ENCODE measurements around the gene EBLN2.

The EBLN2 gene

DNA sequence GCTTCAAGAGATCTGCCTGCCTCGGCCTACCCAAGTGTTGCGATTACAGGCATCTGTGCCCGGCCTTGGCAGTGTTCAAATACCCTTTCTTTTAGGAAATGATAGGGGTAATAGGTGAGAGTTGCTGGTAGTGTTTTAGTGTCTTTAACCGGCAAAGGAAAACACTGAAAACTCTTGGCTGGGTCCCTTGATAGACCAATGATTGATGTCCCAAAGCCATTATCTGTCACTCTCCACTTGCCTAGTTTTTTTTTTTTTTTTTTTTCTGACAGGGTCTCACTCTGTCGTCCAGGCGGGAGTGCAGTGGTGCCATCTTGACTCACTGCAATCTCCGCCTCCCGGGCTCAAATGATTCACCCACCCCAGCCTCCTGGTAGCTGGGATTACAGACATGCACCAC, 19.7 kb downstream of the EBLN2 start:
- H3K27me3 ChIP-seq (ENCODE audit: control insufficient read depth, insufficient read depth, low read length): no peaks in the 10 kb centered on the region
- no peak overlapping the region for H3K9ac ChIP-seq (ENCODE audit: low read length)
- H3K9me3 ChIP-seq (ENCODE audit: control insufficient read depth, insufficient read depth, low read depth, low read length): no peaks in the 10 kb centered on the region
- H3K4me1 ChIP-seq (ENCODE audit: control insufficient read depth, insufficient read depth, low read length): no peaks in the 10 kb centered on the region
- H3K36me3 ChIP-seq (ENCODE audit: control insufficient read depth, insufficient read depth, low read length): no peaks in the 10 kb centered on the region
- no peak overlapping the region for H3K27ac ChIP-seq (ENCODE audit: low read depth, low read length)
- H3K4me3 ChIP-seq (ENCODE audit: low read depth, low read length): no peak overlapping the region

DNA sequence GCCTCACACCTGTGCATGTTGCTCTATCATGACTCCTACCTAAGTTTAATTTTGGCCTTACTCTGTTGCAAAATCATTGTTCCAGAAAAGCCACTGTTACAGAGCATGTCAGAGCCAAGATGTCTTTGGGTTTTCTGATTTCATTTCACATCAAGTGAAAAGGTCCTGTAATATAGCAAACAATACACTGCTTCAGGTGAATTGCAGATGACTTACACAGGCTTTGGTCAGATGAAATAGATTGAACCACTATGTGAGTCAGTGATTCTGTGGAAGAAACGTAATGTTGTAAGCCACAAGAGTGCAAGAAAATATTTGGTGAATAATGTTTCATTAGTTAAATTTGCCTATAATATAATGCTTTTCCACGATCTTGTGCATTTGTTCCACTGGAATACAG, 22.7 kb downstream of the EBLN2 start:
- H3K4me1 ChIP-seq (ENCODE audit: control insufficient read depth, insufficient read depth, low read length): no peaks in the 10 kb centered on the region
- no peaks in the 10 kb centered on the region for H3K36me3 ChIP-seq (ENCODE audit: control insufficient read depth, insufficient read depth, low read length)
- H3K9ac ChIP-seq (ENCODE audit: low read length): no peak overlapping the region
- H3K27ac ChIP-seq (ENCODE audit: low read depth, low read length): no peak overlapping the region
- no peaks in the 10 kb centered on the region for H3K27me3 ChIP-seq (ENCODE audit: control insufficient read depth, insufficient read depth, low read length)
- no peak overlapping the region for H3K4me3 ChIP-seq (ENCODE audit: low read depth, low read length)
- no peaks in the 10 kb centered on the region for H3K9me3 ChIP-seq (ENCODE audit: control insufficient read depth, insufficient read depth, low read depth, low read length)

- Histone ChIP-seq H3K9ac (ENCODE audit: low read length) (no peak overlapping the region), H3K4me3 (ENCODE audit: low read depth, low read length) (no peak overlapping the region), H3K27me3 (ENCODE audit: control insufficient read depth, insufficient read depth, low read length) (no peaks in the 10 kb centered on the region), H3K4me1 (ENCODE audit: control insufficient read depth, insufficient read depth, low read length) (no peaks in the 10 kb centered on the region), H3K27ac (ENCODE audit: low read depth, low read length) (no peak overlapping the region), H3K9me3 (ENCODE audit: control insufficient read depth, insufficient read depth, low read depth, low read length) (no peaks in the 10 kb centered on the region), H3K36me3 (ENCODE audit: control insufficient read depth, insufficient read depth, low read length) (no peaks in the 10 kb centered on the region)
These were observed 24.6 kb downstream of the EBLN2 start for GRCh38 chr3:73086071-73086494.

GRCh38 chr3:73094129-73094528, 32.7 kb downstream of the EBLN2 start:
- H3K4me1 ChIP-seq (ENCODE audit: control insufficient read depth, insufficient read depth, low read length): peaks cover 19% of the 10 kb centered on the region
- H3K9me3 ChIP-seq (ENCODE audit: control insufficient read depth, insufficient read depth, low read depth, low read length): no peaks in the 10 kb centered on the region
- no peaks in the 10 kb centered on the region for H3K36me3 ChIP-seq (ENCODE audit: control insufficient read depth, insufficient read depth, low read length)
- no peaks in the 10 kb centered on the region for H3K27me3 ChIP-seq (ENCODE audit: control insufficient read depth, insufficient read depth, low read length)
- peak overlapping the region; percentile 69; the same call in 1 of the 2 replicates for H3K27ac ChIP-seq (ENCODE audit: low read depth, low read length)
- peak overlapping the region; percentile 38 for H3K9ac ChIP-seq (ENCODE audit: low read length)
- H3K4me3 ChIP-seq (ENCODE audit: low read depth, low read length): no peak overlapping the region

- H3K4me3 ChIP-seq (ENCODE audit: low read depth, low read length): 0 out of 2 replicates have a peak overlapping the region, but pooled peaks have one; percentile 21
These were observed 33.5 kb downstream of the EBLN2 start for GRCh38 chr3:73094951-73095350.

DNA sequence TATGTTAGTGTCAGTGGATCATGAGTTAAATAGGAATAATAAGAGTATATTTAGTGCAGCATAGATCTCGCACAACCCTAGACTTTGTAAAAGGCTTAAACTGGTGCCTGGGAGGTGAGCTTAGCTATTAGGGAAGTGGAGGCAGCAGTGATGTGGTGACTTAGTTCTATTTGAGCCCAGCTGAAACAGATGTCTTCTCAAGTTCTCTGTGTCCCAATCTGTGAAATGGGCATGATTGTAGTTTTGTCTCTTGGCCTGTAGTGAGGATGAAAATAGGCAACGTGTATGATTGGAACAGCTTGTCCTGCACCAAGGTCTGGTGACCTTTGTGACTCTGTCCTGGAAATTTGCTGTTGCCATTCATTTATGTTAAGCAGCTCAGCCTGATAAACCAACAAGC, 34.7 kb downstream of the EBLN2 start:
- Histone ChIP-seq H3K9me3 (ENCODE audit: control insufficient read depth, insufficient read depth, low read depth, low read length) (no peaks in the 10 kb centered on the region), H3K27ac (ENCODE audit: low read depth, low read length) (no peak overlapping the region), H3K4me1 (ENCODE audit: control insufficient read depth, insufficient read depth, low read length) (peaks cover 23% of the 10 kb centered on the region), H3K9ac (ENCODE audit: low read length) (no peak overlapping the region), H3K27me3 (ENCODE audit: control insufficient read depth, insufficient read depth, low read length) (no peaks in the 10 kb centered on the region), H3K36me3 (ENCODE audit: control insufficient read depth, insufficient read depth, low read length) (no peaks in the 10 kb centered on the region), H3K4me3 (ENCODE audit: low read depth, low read length) (no peak overlapping the region)

More at GRCh38 chr3:73094951-73095350, 33.5 kb downstream of the EBLN2 start:
- Histone ChIP-seq H3K9me3 (ENCODE audit: control insufficient read depth, insufficient read depth, low read depth, low read length) (no peaks in the 10 kb centered on the region), H3K4me1 (ENCODE audit: control insufficient read depth, insufficient read depth, low read length) (peaks cover 19% of the 10 kb centered on the region), H3K27ac (ENCODE audit: low read depth, low read length) (peak overlapping the region; percentile 69), H3K9ac (ENCODE audit: low read length) (peak overlapping the region; percentile 62), H3K36me3 (ENCODE audit: control insufficient read depth, insufficient read depth, low read length) (no peaks in the 10 kb centered on the region), H3K27me3 (ENCODE audit: control insufficient read depth, insufficient read depth, low read length) (no peaks in the 10 kb centered on the region)

GRCh38 chr3:73098026-73098425, 36.6 kb downstream of the EBLN2 start:
- Histone ChIP-seq H3K27ac (ENCODE audit: low read depth, low read length) (no peak overlapping the region), H3K9ac (ENCODE audit: low read length) (no peak overlapping the region), H3K9me3 (ENCODE audit: control insufficient read depth, insufficient read depth, low read depth, low read length) (no peaks in the 10 kb centered on the region), H3K36me3 (ENCODE audit: control insufficient read depth, insufficient read depth, low read length) (no peaks in the 10 kb centered on the region), H3K27me3 (ENCODE audit: control insufficient read depth, insufficient read depth, low read length) (no peaks in the 10 kb centered on the region), H3K4me1 (ENCODE audit: control insufficient read depth, insufficient read depth, low read length) (peaks cover 23% of the 10 kb centered on the region), H3K4me3 (ENCODE audit: low read depth, low read length) (no peak overlapping the region)

- Histone ChIP-seq H3K9me3 (ENCODE audit: control insufficient read depth, insufficient read depth, low read depth, low read length) (no peaks in the 10 kb centered on the region), H3K36me3 (ENCODE audit: control insufficient read depth, insufficient read depth, low read length) (no peaks in the 10 kb centered on the region), H3K4me1 (ENCODE audit: control insufficient read depth, insufficient read depth, low read length) (peaks cover 21% of the 10 kb centered on the region), H3K9ac (ENCODE audit: low read length) (no peak overlapping the region), H3K27me3 (ENCODE audit: control insufficient read depth, insufficient read depth, low read length) (no peaks in the 10 kb centered on the region), H3K27ac (ENCODE audit: low read depth, low read length) (no peak overlapping the region), H3K4me3 (ENCODE audit: low read depth, low read length) (no peak overlapping the region)
These were observed 37.4 kb downstream of the EBLN2 start for GRCh38 chr3:73098873-73099272.

DNA sequence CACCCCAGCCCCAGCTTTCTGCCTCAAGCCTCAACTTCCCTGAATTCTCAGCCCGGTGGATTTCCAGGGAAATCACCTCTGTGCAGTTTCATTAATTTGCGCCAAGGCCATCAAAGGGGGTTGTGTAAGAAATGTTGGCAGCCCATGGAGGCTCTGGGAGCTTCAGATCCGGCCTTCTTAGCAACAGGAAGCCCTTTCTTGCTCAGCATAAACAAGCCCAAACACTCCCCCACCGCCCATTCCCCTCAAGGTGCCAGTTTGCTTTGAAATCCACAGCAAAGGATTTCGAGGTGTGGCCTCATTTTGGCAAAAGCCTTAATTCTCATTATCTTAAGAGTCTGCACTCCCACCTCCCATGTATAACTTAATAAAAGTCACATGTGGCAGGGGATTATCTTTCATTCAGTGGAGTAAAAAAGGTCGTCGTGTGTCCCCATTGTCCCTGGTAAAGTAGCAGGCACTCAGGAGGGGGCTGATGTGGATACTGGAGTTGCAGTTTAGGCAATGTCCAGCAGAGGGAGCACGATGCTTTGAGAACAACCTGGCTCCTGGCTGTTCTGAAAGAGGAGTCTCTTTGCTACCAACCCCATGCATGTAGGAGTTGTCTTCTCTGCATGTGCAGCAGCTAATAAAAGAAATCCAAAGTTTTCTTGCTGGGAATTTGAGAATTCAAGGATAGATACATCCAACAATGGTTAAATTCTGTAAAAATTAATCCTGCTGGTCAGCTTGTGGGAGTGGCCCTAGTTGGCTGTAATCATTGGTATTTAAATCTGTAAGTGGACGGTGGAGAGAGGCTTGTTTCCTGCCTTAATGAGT, 39.5 kb downstream of the EBLN2 start:
- Histone ChIP-seq H3K9ac (ENCODE audit: low read length) (peak overlapping the region; percentile 28), H3K4me1 (ENCODE audit: control insufficient read depth, insufficient read depth, low read length) (peaks cover 4% of the 10 kb centered on the region), H3K36me3 (ENCODE audit: control insufficient read depth, insufficient read depth, low read length) (no peaks in the 10 kb centered on the region), H3K27ac (ENCODE audit: low read depth, low read length) (no peak overlapping the region), H3K4me3 (ENCODE audit: low read depth, low read length) (no peak overlapping the region), H3K27me3 (ENCODE audit: control insufficient read depth, insufficient read depth, low read length) (no peaks in the 10 kb centered on the region), H3K9me3 (ENCODE audit: control insufficient read depth, insufficient read depth, low read depth, low read length) (no peaks in the 10 kb centered on the region)

GRCh38 chr3:73101881-73102280, 40.4 kb downstream of the EBLN2 start:
- Histone ChIP-seq H3K4me3 (ENCODE audit: low read depth, low read length) (no peak overlapping the region), H3K27me3 (ENCODE audit: control insufficient read depth, insufficient read depth, low read length) (no peaks in the 10 kb centered on the region), H3K27ac (ENCODE audit: low read depth, low read length) (no peak overlapping the region), H3K9ac (ENCODE audit: low read length) (no peak overlapping the region), H3K36me3 (ENCODE audit: control insufficient read depth, insufficient read depth, low read length) (no peaks in the 10 kb centered on the region), H3K4me1 (ENCODE audit: control insufficient read depth, insufficient read depth, low read length) (peaks cover 4% of the 10 kb centered on the region), H3K9me3 (ENCODE audit: control insufficient read depth, insufficient read depth, low read depth, low read length) (no peaks in the 10 kb centered on the region)

GRCh38 chr3:73107215-73107614, 45.8 kb downstream of the EBLN2 start:
- no peaks in the 10 kb centered on the region for H3K4me1 ChIP-seq (ENCODE audit: control insufficient read depth, insufficient read depth, low read length)
- no peak overlapping the region for H3K9ac ChIP-seq (ENCODE audit: low read length)
- no peaks in the 10 kb centered on the region for H3K36me3 ChIP-seq (ENCODE audit: control insufficient read depth, insufficient read depth, low read length)
- no peaks in the 10 kb centered on the region for H3K27me3 ChIP-seq (ENCODE audit: control insufficient read depth, insufficient read depth, low read length)
- no peaks in the 10 kb centered on the region for H3K9me3 ChIP-seq (ENCODE audit: control insufficient read depth, insufficient read depth, low read depth, low read length)
- H3K27ac ChIP-seq (ENCODE audit: low read depth, low read length): no peak overlapping the region
- no peak overlapping the region for H3K4me3 ChIP-seq (ENCODE audit: low read depth, low read length)

Measured in HUES6 (cell line).